K562 (cell line): ENCODE data around the gene GLB1L. TPM values are rescaled to one million over a fixed set of nuclear protein-coding genes. Genes with fewer than 3 reads are reported as not detected.
A peak's percentile ranks its signal among the peaks of the same experiment; 100 is the strongest.

Source experiments
- CEBPB ChIP-seq: fragments of 450-650 bp; IDR thresholded peaks from 2 replicates; pipeline ENCODE4 v1.6.1; 2016; ENCODE audit warnings: missing genetic modification characterization, missing compliant biosample characterization
- KAT2B ChIP-seq: IDR thresholded peaks from one replicate; pipeline ENCODE4 v1.6.1; 2012; ENCODE audit warnings: low read depth, mild to moderate bottlenecking, control low read depth, inconsistent platforms, low read length, moderate library complexity
- LCOR ChIP-seq: sonication (generic); formaldehyde crosslinking; IDR thresholded peaks from 2 replicates; pipeline ENCODE4 v1.8.0; 2022; ENCODE audit warnings: mild to moderate bottlenecking, missing genetic modification reagents
- PRPF4 ChIP-seq: fragments of 200-400 bp; formaldehyde crosslinking; IDR thresholded peaks from one replicate; pipeline ENCODE4 v1.6.1; 2017; ENCODE audit warnings: low read length, low read depth, mild to moderate bottlenecking; ENCODE audit not compliant: insufficient read depth, poor library complexity, severe bottlenecking
- SMARCE1 ChIP-seq: fragments of 450-650 bp; IDR thresholded peaks from 2 replicates; pipeline ENCODE4 v1.7.1; 2016; ENCODE audit warnings: mild to moderate bottlenecking
- TCF3 ChIP-seq: sonication (generic); formaldehyde crosslinking; IDR thresholded peaks from 2 replicates; pipeline ENCODE4 v1.4.0; 2020; ENCODE audit warnings: mild to moderate bottlenecking, missing genetic modification reagents
- TOE1 ChIP-seq, 2 experiments: fragments of 450-650 bp in 1 of 2; sonication (generic) in 1 of 2; formaldehyde crosslinking in 1 of 2; IDR thresholded peaks; 2 replicates each; pipeline versions ENCODE4 v1.7.1 to v1.8.0; 2016 to 2022; ENCODE audit warnings: borderline replicate concordance in 2 of 2, mild to moderate bottlenecking in 2 of 2, antibody characterized with exemption in 1 of 2, inconsistent platforms in 1 of 2, low read depth in 1 of 2, missing genetic modification reagents in 1 of 2, moderate library complexity in 1 of 2
- ZNF224 ChIP-seq: sonication (generic); formaldehyde crosslinking; IDR thresholded peaks from 2 replicates; pipeline ENCODE4 v1.8.0; 2022; ENCODE audit warnings: mild to moderate bottlenecking, missing genetic modification reagents
- ZNF274 ChIP-seq: IDR thresholded peaks from 2 replicates; pipeline ENCODE4 v1.6.1; 2011; ENCODE audit warnings: low read depth, mild to moderate bottlenecking, low read length, moderate library complexity, borderline replicate concordance
- polyA plus RNA-seq, 8 experiments: library from polyadenylated mRNA; depleted of rRNA in 4 of 8; stranded (reverse) in 5 of 8; unstranded in 3 of 8; fragments of >200 nt; fragmentation: Nextera tagmentation in 2 of 8; fragmentation: Illumina TruSeq in 1 of 8; extraction: Ambion mirVana in 2 of 8; extraction: Trizol in 1 of 8; gene quantifications; 2 replicates each; pipeline versions ENCODE4 v1.2.1 to v1.2.3, GENCODE V29; 2011 to 2014; ENCODE audit warnings: inconsistent platforms in 1 of 8, missing spikeins in 1 of 8
- total RNA-seq, 7 experiments: library from RNA; depleted of rRNA in 6 of 7; stranded (reverse); fragments of >200 nt in 6 of 7; fragmentation: Illumina TruSeq in 2 of 7; extraction: Trizol in 2 of 7; gene quantifications; 2 replicates each; pipeline versions ENCODE4 v1.2.1 to v1.2.3, GENCODE V29; 2011 to 2021; ENCODE audit warnings: low replicate concordance in 1 of 7
- TF ChIP-seq, protein P1 (sequence below): fragments of 450-650 bp; IDR thresholded peaks from 2 replicates; pipeline ENCODE4 v1.6.1; 2016
- TF ChIP-seq, protein P2 (sequence below): fragments of 250-450 bp; sonication (Bioruptor Pico); IDR thresholded peaks from 2 replicates; pipeline ENCODE4 v1.4.0; 2020; ENCODE audit warnings: mild to moderate bottlenecking, moderate library complexity, borderline replicate concordance
- TF ChIP-seq, protein P3 (sequence below), 2 experiments: fragments of 450-650 bp in 1 of 2; sonication (generic) in 1 of 2; formaldehyde crosslinking in 1 of 2; IDR thresholded peaks; 2 replicates each; pipeline versions ENCODE4 v1.7.1 to v1.9.0; 2016 to 2022; ENCODE audit warnings: inconsistent platforms in 1 of 2, mild to moderate bottlenecking in 1 of 2, missing genetic modification reagents in 1 of 2

The GLB1L gene
- total and polyA plus RNA-seq, 9 of the 15 experiments (the other 6 are each of a cell fraction or from before 2014, with no cell fraction given) = 0.42 to 2.9 (median 2.5) TPM

DNA sequence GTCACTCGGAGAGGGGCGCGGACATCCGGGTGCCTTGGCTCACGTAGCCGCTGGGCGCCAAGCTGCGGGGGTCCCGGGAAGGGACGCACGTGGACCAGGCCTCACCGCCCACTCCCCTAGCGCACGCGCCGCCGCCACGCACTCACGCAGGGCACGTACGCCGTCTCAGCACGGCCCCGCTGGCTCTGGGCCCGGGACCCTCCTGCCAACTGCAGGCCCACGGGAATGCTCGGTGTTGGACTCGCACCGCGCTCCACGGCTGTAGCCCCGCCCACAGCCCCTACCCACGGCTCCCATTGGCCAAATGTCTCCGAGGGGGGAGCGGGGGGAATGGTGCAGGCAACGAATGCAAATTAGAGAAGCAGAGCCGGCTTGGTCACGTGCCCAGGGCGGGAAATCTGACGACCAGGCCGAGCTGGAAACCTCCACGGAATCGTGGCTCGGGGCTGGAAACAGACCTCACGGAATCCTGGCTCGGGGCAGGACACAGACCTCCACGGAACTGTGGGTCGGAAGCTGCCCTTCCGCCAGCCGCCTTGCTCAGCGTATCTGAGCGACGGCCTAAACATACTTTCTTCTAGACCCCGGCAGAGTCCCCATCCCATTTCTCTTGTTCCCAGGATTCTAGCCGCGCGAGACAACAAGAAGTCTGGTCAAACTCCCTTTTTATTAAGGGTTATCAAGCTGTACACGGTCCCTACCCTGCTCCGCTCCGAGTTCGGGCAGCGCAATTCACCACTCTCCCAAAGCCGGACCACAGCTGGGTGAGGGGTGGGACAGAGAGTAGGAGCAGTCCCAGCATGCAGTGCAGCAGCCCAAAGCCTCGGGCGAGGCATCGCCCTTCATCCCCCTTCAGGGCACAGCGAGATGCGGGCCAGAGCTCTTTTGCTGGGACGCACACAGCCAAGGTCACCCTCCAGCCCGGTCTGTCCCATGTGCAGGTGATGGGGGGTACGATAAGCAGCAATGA lies 26.2 kb downstream of the GLB1L start, which contains the start of gene ABCB6 (continued):
- TF ChIP-seq, protein P1, sequence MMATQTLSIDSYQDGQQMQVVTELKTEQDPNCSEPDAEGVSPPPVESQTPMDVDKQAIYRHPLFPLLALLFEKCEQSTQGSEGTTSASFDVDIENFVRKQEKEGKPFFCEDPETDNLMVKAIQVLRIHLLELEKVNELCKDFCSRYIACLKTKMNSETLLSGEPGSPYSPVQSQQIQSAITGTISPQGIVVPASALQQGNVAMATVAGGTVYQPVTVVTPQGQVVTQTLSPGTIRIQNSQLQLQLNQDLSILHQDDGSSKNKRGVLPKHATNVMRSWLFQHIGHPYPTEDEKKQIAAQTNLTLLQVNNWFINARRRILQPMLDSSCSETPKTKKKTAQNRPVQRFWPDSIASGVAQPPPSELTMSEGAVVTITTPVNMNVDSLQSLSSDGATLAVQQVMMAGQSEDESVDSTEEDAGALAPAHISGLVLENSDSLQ = 0 out of 2 replicates have a peak, but pooled peaks have one; percentile 1
- TF ChIP-seq KAT2B (no peak), CEBPB (tag) (no peak), LCOR (CRISPR knock-in tag) (peak; percentile 42; the same call in 1 of the 2 replicates), TCF3 (CRISPR knock-in tag) (peak; percentile 43; the same call in 1 of the 2 replicates), TOE1 (IDR thresholded peaks at IDR 0.05; ENCODE audit: borderline replicate concordance) (peak; percentile 95), TOE1 (CRISPR knock-in tag; IDR thresholded peaks at IDR 0.05; ENCODE audit: borderline replicate concordance, low read depth) (no peak), ZNF224 (no peak), SMARCE1 (no peak), ZNF274 (no peak), PRPF4 (peak; percentile 34)
- TF ChIP-seq, protein P2, sequence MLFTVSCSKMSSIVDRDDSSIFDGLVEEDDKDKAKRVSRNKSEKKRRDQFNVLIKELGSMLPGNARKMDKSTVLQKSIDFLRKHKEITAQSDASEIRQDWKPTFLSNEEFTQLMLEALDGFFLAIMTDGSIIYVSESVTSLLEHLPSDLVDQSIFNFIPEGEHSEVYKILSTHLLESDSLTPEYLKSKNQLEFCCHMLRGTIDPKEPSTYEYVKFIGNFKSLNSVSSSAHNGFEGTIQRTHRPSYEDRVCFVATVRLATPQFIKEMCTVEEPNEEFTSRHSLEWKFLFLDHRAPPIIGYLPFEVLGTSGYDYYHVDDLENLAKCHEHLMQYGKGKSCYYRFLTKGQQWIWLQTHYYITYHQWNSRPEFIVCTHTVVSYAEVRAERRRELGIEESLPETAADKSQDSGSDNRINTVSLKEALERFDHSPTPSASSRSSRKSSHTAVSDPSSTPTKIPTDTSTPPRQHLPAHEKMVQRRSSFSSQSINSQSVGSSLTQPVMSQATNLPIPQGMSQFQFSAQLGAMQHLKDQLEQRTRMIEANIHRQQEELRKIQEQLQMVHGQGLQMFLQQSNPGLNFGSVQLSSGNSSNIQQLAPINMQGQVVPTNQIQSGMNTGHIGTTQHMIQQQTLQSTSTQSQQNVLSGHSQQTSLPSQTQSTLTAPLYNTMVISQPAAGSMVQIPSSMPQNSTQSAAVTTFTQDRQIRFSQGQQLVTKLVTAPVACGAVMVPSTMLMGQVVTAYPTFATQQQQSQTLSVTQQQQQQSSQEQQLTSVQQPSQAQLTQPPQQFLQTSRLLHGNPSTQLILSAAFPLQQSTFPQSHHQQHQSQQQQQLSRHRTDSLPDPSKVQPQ = no peak
- TF ChIP-seq, protein P3, sequence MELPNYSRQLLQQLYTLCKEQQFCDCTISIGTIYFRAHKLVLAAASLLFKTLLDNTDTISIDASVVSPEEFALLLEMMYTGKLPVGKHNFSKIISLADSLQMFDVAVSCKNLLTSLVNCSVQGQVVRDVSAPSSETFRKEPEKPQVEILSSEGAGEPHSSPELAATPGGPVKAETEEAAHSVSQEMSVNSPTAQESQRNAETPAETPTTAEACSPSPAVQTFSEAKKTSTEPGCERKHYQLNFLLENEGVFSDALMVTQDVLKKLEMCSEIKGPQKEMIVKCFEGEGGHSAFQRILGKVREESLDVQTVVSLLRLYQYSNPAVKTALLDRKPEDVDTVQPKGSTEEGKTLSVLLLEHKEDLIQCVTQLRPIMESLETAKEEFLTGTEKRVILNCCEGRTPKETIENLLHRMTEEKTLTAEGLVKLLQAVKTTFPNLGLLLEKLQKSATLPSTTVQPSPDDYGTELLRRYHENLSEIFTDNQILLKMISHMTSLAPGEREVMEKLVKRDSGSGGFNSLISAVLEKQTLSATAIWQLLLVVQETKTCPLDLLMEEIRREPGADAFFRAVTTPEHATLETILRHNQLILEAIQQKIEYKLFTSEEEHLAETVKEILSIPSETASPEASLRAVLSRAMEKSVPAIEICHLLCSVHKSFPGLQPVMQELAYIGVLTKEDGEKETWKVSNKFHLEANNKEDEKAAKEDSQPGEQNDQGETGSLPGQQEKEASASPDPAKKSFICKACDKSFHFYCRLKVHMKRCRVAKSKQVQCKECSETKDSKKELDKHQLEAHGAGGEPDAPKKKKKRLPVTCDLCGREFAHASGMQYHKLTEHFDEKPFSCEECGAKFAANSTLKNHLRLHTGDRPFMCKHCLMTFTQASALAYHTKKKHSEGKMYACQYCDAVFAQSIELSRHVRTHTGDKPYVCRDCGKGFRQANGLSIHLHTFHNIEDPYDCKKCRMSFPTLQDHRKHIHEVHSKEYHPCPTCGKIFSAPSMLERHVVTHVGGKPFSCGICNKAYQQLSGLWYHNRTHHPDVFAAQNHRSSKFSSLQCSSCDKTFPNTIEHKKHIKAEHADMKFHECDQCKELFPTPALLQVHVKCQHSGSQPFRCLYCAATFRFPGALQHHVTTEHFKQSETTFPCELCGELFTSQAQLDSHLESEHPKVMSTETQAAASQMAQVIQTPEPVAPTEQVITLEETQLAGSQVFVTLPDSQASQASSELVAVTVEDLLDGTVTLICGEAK (IDR thresholded peaks at IDR 0.05) = no peak
- TF ChIP-seq, protein P3 (CRISPR knock-in tag; IDR thresholded peaks at IDR 0.05) = no peak
